HL-60 (cell line): ENCODE results near the gene DIP2A.

Source experiments
- CTCF ChIP-seq: IDR thresholded peaks from one replicate; pipeline ENCODE4 v1.5.1; 2011; ENCODE audit warnings: low read length, control low read depth, inconsistent platforms; ENCODE audit not compliant: insufficient read depth
- GABPA ChIP-seq: IDR thresholded peaks from 2 replicates; pipeline ENCODE4 v1.6.1; 2012; ENCODE audit warnings: low read depth
- POLR2AphosphoS5 ChIP-seq: IDR thresholded peaks from 2 replicates; pipeline ENCODE4 v1.6.1; 2012; ENCODE audit warnings: low read depth
- SPI1 ChIP-seq: IDR thresholded peaks from 2 replicates; pipeline ENCODE4 v1.6.1; 2012; ENCODE audit warnings: low read depth, mild to moderate bottlenecking, borderline replicate concordance
- TF ChIP-seq, protein P1 (sequence below): IDR thresholded peaks from 2 replicates; pipeline ENCODE4 v1.6.1; 2012; ENCODE audit warnings: low read depth; ENCODE audit not compliant: insufficient replicate concordance

- no peak for TF ChIP-seq GABPA
- TF ChIP-seq CTCF = no peak
- no peak for TF ChIP-seq POLR2AphosphoS5
- TF ChIP-seq, protein P1, sequence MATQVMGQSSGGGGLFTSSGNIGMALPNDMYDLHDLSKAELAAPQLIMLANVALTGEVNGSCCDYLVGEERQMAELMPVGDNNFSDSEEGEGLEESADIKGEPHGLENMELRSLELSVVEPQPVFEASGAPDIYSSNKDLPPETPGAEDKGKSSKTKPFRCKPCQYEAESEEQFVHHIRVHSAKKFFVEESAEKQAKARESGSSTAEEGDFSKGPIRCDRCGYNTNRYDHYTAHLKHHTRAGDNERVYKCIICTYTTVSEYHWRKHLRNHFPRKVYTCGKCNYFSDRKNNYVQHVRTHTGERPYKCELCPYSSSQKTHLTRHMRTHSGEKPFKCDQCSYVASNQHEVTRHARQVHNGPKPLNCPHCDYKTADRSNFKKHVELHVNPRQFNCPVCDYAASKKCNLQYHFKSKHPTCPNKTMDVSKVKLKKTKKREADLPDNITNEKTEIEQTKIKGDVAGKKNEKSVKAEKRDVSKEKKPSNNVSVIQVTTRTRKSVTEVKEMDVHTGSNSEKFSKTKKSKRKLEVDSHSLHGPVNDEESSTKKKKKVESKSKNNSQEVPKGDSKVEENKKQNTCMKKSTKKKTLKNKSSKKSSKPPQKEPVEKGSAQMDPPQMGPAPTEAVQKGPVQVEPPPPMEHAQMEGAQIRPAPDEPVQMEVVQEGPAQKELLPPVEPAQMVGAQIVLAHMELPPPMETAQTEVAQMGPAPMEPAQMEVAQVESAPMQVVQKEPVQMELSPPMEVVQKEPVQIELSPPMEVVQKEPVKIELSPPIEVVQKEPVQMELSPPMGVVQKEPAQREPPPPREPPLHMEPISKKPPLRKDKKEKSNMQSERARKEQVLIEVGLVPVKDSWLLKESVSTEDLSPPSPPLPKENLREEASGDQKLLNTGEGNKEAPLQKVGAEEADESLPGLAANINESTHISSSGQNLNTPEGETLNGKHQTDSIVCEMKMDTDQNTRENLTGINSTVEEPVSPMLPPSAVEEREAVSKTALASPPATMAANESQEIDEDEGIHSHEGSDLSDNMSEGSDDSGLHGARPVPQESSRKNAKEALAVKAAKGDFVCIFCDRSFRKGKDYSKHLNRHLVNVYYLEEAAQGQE = no peak
- TF ChIP-seq SPI1 = no peak
These were observed 138.3 kb downstream of the DIP2A start for GRCh38 chr21:46597031-46597430.
